HepG2 (cell line): ENCODE results near the gene CDK5RAP2. TPM values are rescaled to one million over a fixed set of nuclear protein-coding genes. Genes with fewer than 3 reads are reported as not detected.

Experiments used
- ATAC-seq: fragments of 200-7000 bp; cut with Tn5 transposase; 3 replicates; pipeline ENCODE4 v1.9.1; 2020; ENCODE audit warnings: mild to moderate bottlenecking, moderate library complexity
- BruUV-seq: library from RNA; stranded (reverse); fragments of 400-500 nt; replicated peaks from 2 replicates; lab custom pipeline; 2021; lab: Mats Ljungman, UMichigan
- CTCF ChIA-PET: fragments of 300-600 bp; formaldehyde crosslinking; extraction: SDS; loops from one replicate; lab custom pipeline; 2021; ENCODE audit warnings: low total read pairs, inconsistent platforms, low intra/inter-chr PET ratio; lab: Yijun Ruan, JAX
- POLR2A ChIA-PET: fragments of 350-600 bp; sonication (Branson Sonifier 250); formaldehyde crosslinking; loops from one replicate; lab custom pipeline; 2020; ENCODE audit warnings: antibody characterized with exemption, inconsistent platforms; lab: Yijun Ruan, JAX
- DNase-seq: peaks from one replicate; pipeline ENCODE4 v3.0.0-alpha.2; 2015; ENCODE audit warnings: low spot score
- FAIRE-seq: peaks from 3 replicates; lab custom pipeline; 2011; peaks lifted over from hg19 to GRCh38; lab: Jason Lieb, UNC
- H2AFZ ChIP-seq: one replicate; pipeline ENCODE4 v1.6.1; 2011; ENCODE audit warnings: low read length, inconsistent platforms
- H3K27ac ChIP-seq: fragments of 300-600 bp; 3 replicates; pipeline ENCODE4 v1.8.0; 2011; ENCODE audit warnings: mixed run types, mild to moderate bottlenecking, mixed read lengths, low read length, inconsistent platforms; ENCODE audit not compliant: insufficient read depth; ENCODE audit errors: extremely low read length
- H3K27me3 ChIP-seq, 2 experiments: fragments of 200-600 bp in 1 of 2; 2 replicates in 1 of 2; 3 replicates in 1 of 2; pipeline versions ENCODE4 v1.6.0 to v1.8.0; 2011; ENCODE audit warnings: low read length in 2 of 2, mild to moderate bottlenecking in 2 of 2, moderate library complexity in 2 of 2, inconsistent platforms in 1 of 2; ENCODE audit not compliant: insufficient read depth in 2 of 2, control insufficient read depth in 1 of 2
- H3K36me3 ChIP-seq, 2 experiments: fragments of 200-600 bp in 1 of 2; replicated peaks in 1 of 2; 2 replicates in 1 of 2; 3 replicates in 1 of 2; pipeline versions ENCODE4 v1.5.1 to v1.8.0; 2011; ENCODE audit warnings: low read length in 2 of 2, inconsistent platforms in 1 of 2; ENCODE audit not compliant: insufficient read depth in 2 of 2, control insufficient read depth in 1 of 2
- H3K4me1 ChIP-seq: 2 replicates; pipeline ENCODE4 v1.5.1; 2012; ENCODE audit warnings: low read length, inconsistent platforms; ENCODE audit not compliant: insufficient read depth
- H3K4me2 ChIP-seq: 2 replicates; pipeline ENCODE4 v1.6.0; 2011; ENCODE audit warnings: low read depth, low read length, inconsistent platforms
- H3K4me3 ChIP-seq, 3 experiments: fragments of 200-600 bp in 1 of 3; sonication (generic), shearing (Covaris generic) in 1 of 3; replicated peaks in 1 of 3; 2 replicates each; pipeline ENCODE4 v1.5.1; 2011 to 2016; ENCODE audit warnings: low read length in 3 of 3, inconsistent platforms in 2 of 3, low read depth in 2 of 3, mild to moderate bottlenecking in 2 of 3, control low read depth in 1 of 3, mixed read lengths in 1 of 3; ENCODE audit not compliant: insufficient read depth in 1 of 3
- H3K79me2 ChIP-seq: one replicate; pipeline ENCODE4 v1.6.1; 2011; ENCODE audit warnings: low read length, inconsistent platforms; ENCODE audit not compliant: insufficient read depth
- H3K9ac ChIP-seq: 2 replicates; pipeline ENCODE4 v1.6.0; 2011; ENCODE audit warnings: mild to moderate bottlenecking, low read depth, low read length, inconsistent platforms; ENCODE audit not compliant: insufficient read depth
- H3K9me3 ChIP-seq: 2 replicates; pipeline ENCODE4 v1.5.1; 2012; ENCODE audit warnings: mild to moderate bottlenecking, low read length
- H4K20me1 ChIP-seq: 2 replicates; pipeline ENCODE4 v1.6.0; 2011; ENCODE audit warnings: inconsistent platforms, mild to moderate bottlenecking, low read length, moderate library complexity; ENCODE audit not compliant: insufficient read depth
- HDAC2 ChIP-seq: sonication (generic); formaldehyde crosslinking; IDR thresholded peaks from 2 replicates; pipeline ENCODE4 v1.4.0; 2020; ENCODE audit warnings: missing genetic modification reagents
- MAFK ChIP-seq, 2 experiments: IDR thresholded peaks in 1 of 2; conservative IDR thresholded peaks in 1 of 2; 2 replicates each; pipeline ENCODE4 v1.6.1; 2011; ENCODE audit warnings: improper control_type of control experiment in 2 of 2, low read length in 2 of 2
- NFYB ChIP-seq: sonication (generic); formaldehyde crosslinking; IDR thresholded peaks from 2 replicates; pipeline ENCODE4 v1.4.0; 2020; ENCODE audit warnings: missing genetic modification reagents
- PHB2 ChIP-seq: fragments of 450-650 bp; IDR thresholded peaks from 2 replicates; pipeline ENCODE4 v1.6.1; 2018; ENCODE audit not compliant: partially characterized antibody
- SAFB2 ChIP-seq: sonication (generic); formaldehyde crosslinking; IDR thresholded peaks from 2 replicates; pipeline ENCODE4 v1.5.1; 2020; ENCODE audit warnings: missing genetic modification reagents, low read depth, mild to moderate bottlenecking, borderline replicate concordance
- SMAD9 ChIP-seq: sonication (generic); formaldehyde crosslinking; IDR thresholded peaks from 2 replicates; pipeline ENCODE4 v1.5.1; 2020; ENCODE audit warnings: mild to moderate bottlenecking, missing genetic modification reagents
- SMC3 ChIP-seq: IDR thresholded peaks from 2 replicates; pipeline ENCODE4 v1.6.1; 2011; ENCODE audit warnings: low read length, improper control_type of control experiment
- STAG1 ChIP-seq: sonication (generic); formaldehyde crosslinking; IDR thresholded peaks from 2 replicates; pipeline ENCODE4 v1.4.0; 2020; ENCODE audit warnings: missing genetic modification reagents
- TAF15 ChIP-seq: fragments of 200-400 bp; formaldehyde crosslinking; IDR thresholded peaks from one replicate; pipeline ENCODE4 v1.6.1; 2018; ENCODE audit warnings: mild to moderate bottlenecking, low read depth, low read length; ENCODE audit not compliant: poor library complexity, severe bottlenecking
- ZFX ChIP-seq: sonication (generic); formaldehyde crosslinking; IDR thresholded peaks from 2 replicates; pipeline ENCODE4 v1.4.0; 2020; ENCODE audit warnings: mild to moderate bottlenecking, low read depth, missing genetic modification reagents, moderate library complexity
- ZNF432 ChIP-seq: sonication (generic); formaldehyde crosslinking; IDR thresholded peaks from 2 replicates; pipeline ENCODE4 v1.5.0; 2020; ENCODE audit warnings: missing genetic modification reagents, mild to moderate bottlenecking, borderline replicate concordance
- ZNF644 ChIP-seq: IDR thresholded peaks from 2 replicates; pipeline ENCODE4 v1.6.1; 2016; ENCODE audit warnings: low read depth
- ZNF777 ChIP-seq: sonication (generic); formaldehyde crosslinking; IDR thresholded peaks from 2 replicates; pipeline ENCODE4 v1.4.0; 2020; ENCODE audit warnings: missing genetic modification reagents
- WGBS: methylation state at CpG from one replicate; pipeline ENCODE4 v1.1.6; 2017; ENCODE audit warnings: low lambda C conversion rate; 5-methylcytosine and 5-hydroxymethylcytosine counted together
- in situ Hi-C: cut with HindIII; loops from 2 replicates; pipeline ENCODE4 v1.10.0; 2017; ENCODE audit warnings: low pct_unique_long_range_greater_than_20kb; ENCODE audit not compliant: extremely low pct_ligation_motif_present
- intact Hi-C: fragments of 100-400 bp; cut with micrococcal nuclease; formaldehyde crosslinking; loops from one replicate; pipeline ENCODE4 v1.10.0; 2022; ENCODE audit not compliant: unreplicated experiment
- polyA plus RNA-seq, 8 experiments: library from polyadenylated mRNA; depleted of rRNA in 3 of 8; stranded (reverse) in 7 of 8; unstranded in 1 of 8; fragments of >200 nt; fragmentation: Illumina TruSeq in 4 of 8; extraction: Trizol in 4 of 8; gene quantifications; 2 replicates each; pipeline versions ENCODE4 v1.2.1 to v1.2.3, GENCODE V29; 2011 to 2016; ENCODE audit warnings: low read depth in 4 of 8, missing spikeins in 1 of 8, mixed read lengths in 1 of 8; ENCODE audit not compliant: insufficient read depth in 1 of 8
- total RNA-seq, 5 experiments: library from RNA; depleted of rRNA; stranded (reverse); fragments of >200 nt; fragmentation: Illumina TruSeq; extraction: Trizol; gene quantifications; 2 replicates each; pipeline ENCODE4 v1.2.3, GENCODE V29; 2016; ENCODE audit warnings: low read depth in 1 of 5
- TF ChIP-seq, protein P1 (sequence below): sonication (generic); formaldehyde crosslinking; IDR thresholded peaks from 2 replicates; pipeline ENCODE4 v1.5.0; 2020; ENCODE audit warnings: missing genetic modification reagents
- TF ChIP-seq, protein P2 (sequence below): sonication (generic); formaldehyde crosslinking; IDR thresholded peaks from 2 replicates; pipeline ENCODE4 v1.9.0; 2021; ENCODE audit warnings: missing genetic modification reagents, borderline replicate concordance
- TF ChIP-seq, protein P3 (sequence below): sonication (generic); formaldehyde crosslinking; IDR thresholded peaks from 2 replicates; pipeline ENCODE4 v1.5.0; 2020; ENCODE audit warnings: mild to moderate bottlenecking, missing genetic modification reagents, moderate library complexity
- TF ChIP-seq, protein P4 (sequence below): sonication (generic); formaldehyde crosslinking; IDR thresholded peaks from 2 replicates; pipeline ENCODE4 v1.4.0; 2020; ENCODE audit warnings: missing genetic modification reagents, mild to moderate bottlenecking, borderline replicate concordance

CDK5RAP2 gene
- total and polyA plus RNA-seq, 2 of the 13 experiments (the other 11 are each of a cell fraction or from before 2014, with no cell fraction given), result 31.8 to 42.2 TPM

DNA sequence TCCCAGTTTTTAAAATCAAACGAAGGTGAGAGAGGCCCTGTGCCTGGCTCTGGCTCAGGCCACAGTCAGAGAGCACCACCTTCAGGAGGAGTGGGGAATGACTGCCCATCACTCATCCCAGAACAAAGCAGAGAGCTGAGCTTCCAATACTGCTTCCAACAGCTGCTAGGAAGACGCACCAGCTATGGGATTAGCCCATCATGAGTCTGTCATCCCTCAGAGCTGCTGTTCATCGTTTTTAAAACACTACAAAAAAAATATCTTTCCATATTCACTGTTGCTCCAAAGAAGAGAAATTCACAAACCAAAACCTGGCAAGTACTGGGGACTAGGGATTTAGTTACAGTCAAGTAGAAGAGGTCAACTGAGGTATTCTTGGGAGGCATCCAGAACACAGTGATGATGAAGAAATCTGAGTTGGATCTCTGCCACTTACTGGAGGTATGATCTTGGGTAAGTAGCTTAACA is 102.4 kb downstream of the CDK5RAP2 start:
- ATAC-seq (peak; percentile 93), DNase-seq (peak; percentile 11), FAIRE-seq (peak; percentile 70)
- Histone ChIP-seq H3K4me2 (no peak overlapping the region), H3K4me3 (no peak overlapping the region), H3K9me3 (no peaks in the 10 kb centered on the region), H2AFZ (no peak overlapping the region), H3K79me2 (peaks cover 4% of the 10 kb centered on the region), H3K27ac (no peak overlapping the region), H3K36me3 (peaks cover 25 to 81% of the 10 kb centered on the region in 2 experiments), H3K27me3 (no peaks in the 10 kb centered on the region), H3K9ac (no peak overlapping the region), H4K20me1 (no peaks in the 10 kb centered on the region), H3K4me1 (peaks cover 15% of the 10 kb centered on the region)
- BruUV-seq, result no TSS peak
- ChIA-PET POLR2A (interaction anchor here (0.7 kb wide), 1 partner anchor 94 kb away, joined by 3 read pairs; no protein-coding TSS in a partner anchor), CTCF (no interaction called here)
- in situ Hi-C loops (no loop called here), intact Hi-C loops (no loop called here)
- 52% methylated on average over 3 of the region's 3 CpGs for WGBS
- TF ChIP-seq, protein P1, sequence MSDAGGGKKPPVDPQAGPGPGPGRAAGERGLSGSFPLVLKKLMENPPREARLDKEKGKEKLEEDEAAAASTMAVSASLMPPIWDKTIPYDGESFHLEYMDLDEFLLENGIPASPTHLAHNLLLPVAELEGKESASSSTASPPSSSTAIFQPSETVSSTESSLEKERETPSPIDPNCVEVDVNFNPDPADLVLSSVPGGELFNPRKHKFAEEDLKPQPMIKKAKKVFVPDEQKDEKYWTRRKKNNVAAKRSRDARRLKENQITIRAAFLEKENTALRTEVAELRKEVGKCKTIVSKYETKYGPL (CRISPR knock-in tag), result no peak
- TF ChIP-seq SMC3, result peak; percentile 33; the same call in 1 of the 2 replicates
- no peak for TF ChIP-seq SMAD9 (CRISPR knock-in tag)
- peak; percentile 75 for TF ChIP-seq STAG1 (CRISPR knock-in tag)
- TF ChIP-seq NFYB (CRISPR knock-in tag), result no peak
- TF ChIP-seq ZFX (CRISPR knock-in tag), result 0 out of 2 replicates have a peak, but pooled peaks have one; percentile 19
- TF ChIP-seq TAF15, result no peak
- no peak for TF ChIP-seq SAFB2 (CRISPR knock-in tag)
- TF ChIP-seq, protein P2, sequence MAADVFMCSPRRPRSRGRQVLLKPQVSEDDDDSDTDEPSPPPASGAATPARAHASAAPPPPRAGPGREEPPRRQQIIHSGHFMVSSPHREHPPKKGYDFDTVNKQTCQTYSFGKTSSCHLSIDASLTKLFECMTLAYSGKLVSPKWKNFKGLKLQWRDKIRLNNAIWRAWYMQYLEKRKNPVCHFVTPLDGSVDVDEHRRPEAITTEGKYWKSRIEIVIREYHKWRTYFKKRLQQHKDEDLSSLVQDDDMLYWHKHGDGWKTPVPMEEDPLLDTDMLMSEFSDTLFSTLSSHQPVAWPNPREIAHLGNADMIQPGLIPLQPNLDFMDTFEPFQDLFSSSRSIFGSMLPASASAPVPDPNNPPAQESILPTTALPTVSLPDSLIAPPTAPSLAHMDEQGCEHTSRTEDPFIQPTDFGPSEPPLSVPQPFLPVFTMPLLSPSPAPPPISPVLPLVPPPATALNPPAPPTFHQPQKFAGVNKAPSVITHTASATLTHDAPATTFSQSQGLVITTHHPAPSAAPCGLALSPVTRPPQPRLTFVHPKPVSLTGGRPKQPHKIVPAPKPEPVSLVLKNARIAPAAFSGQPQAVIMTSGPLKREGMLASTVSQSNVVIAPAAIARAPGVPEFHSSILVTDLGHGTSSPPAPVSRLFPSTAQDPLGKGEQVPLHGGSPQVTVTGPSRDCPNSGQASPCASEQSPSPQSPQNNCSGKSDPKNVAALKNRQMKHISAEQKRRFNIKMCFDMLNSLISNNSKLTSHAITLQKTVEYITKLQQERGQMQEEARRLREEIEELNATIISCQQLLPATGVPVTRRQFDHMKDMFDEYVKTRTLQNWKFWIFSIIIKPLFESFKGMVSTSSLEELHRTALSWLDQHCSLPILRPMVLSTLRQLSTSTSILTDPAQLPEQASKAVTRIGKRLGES (CRISPR knock-in tag), result no peak
- TF ChIP-seq, protein P3, sequence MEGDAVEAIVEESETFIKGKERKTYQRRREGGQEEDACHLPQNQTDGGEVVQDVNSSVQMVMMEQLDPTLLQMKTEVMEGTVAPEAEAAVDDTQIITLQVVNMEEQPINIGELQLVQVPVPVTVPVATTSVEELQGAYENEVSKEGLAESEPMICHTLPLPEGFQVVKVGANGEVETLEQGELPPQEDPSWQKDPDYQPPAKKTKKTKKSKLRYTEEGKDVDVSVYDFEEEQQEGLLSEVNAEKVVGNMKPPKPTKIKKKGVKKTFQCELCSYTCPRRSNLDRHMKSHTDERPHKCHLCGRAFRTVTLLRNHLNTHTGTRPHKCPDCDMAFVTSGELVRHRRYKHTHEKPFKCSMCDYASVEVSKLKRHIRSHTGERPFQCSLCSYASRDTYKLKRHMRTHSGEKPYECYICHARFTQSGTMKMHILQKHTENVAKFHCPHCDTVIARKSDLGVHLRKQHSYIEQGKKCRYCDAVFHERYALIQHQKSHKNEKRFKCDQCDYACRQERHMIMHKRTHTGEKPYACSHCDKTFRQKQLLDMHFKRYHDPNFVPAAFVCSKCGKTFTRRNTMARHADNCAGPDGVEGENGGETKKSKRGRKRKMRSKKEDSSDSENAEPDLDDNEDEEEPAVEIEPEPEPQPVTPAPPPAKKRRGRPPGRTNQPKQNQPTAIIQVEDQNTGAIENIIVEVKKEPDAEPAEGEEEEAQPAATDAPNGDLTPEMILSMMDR, result peak; percentile 81
- TF ChIP-seq ZNF644, result no peak
- TF ChIP-seq ZNF432 (CRISPR knock-in tag), result no peak
- TF ChIP-seq, protein P4, sequence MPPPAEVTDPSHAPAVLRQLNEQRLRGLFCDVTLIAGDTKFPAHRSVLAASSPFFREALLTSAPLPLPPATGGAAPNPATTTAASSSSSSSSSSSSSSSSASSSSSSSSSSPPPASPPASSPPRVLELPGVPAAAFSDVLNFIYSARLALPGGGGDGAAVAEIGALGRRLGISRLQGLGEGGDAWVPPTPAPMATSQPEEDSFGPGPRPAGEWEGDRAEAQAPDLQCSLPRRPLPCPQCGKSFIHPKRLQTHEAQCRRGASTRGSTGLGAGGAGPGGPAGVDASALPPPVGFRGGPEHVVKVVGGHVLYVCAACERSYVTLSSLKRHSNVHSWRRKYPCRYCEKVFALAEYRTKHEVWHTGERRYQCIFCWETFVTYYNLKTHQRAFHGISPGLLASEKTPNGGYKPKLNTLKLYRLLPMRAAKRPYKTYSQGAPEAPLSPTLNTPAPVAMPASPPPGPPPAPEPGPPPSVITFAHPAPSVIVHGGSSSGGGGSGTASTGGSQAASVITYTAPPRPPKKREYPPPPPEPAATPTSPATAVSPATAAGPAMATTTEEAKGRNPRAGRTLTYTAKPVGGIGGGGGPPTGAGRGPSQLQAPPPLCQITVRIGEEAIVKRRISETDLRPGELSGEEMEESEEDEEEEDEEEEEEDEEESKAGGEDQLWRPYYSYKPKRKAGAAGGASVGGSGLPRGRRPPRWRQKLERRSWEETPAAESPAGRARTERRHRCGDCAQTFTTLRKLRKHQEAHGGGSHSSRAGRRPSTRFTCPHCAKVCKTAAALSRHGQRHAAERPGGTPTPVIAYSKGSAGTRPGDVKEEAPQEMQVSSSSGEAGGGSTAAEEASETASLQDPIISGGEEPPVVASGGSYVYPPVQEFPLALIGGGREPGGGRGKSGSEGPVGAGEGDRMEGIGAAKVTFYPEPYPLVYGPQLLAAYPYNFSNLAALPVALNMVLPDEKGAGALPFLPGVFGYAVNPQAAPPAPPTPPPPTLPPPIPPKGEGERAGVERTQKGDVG (CRISPR knock-in tag), result no peak
- TF ChIP-seq PHB2, result no peak
- TF ChIP-seq HDAC2, result no peak
- TF ChIP-seq MAFK (conservative IDR thresholded peaks at IDR 0.05 in 1 of 2, IDR thresholded peaks at IDR 0.05 in 1 of 2; ENCODE audit: low read length in 2 of 2), result no peak
- TF ChIP-seq ZNF777 (CRISPR knock-in tag), result no peak
